SK-N-SH (cell line): ENCODE data around the gene MUSTN1.

Experiments used
- CTCF ChIP-seq: fragments of 200-600 bp; sonication (generic); IDR thresholded peaks from 2 replicates; pipeline ENCODE4 v1.6.1; 2017; ENCODE audit warnings: antibody characterized with exemption, mild to moderate bottlenecking, moderate library complexity
- POLR2AphosphoS5 ChIP-seq: IDR thresholded peaks from 2 replicates; pipeline ENCODE4 v1.6.1; 2012; ENCODE audit warnings: low read depth, low read length
- USF2 ChIP-seq: fragments of 150-350 bp; IDR thresholded peaks from 2 replicates; pipeline ENCODE4 v1.6.1; 2017; ENCODE audit warnings: antibody characterized with exemption, low read length, low read depth, borderline replicate concordance

GRCh38 chr3:52788890-52789745, 45.7 kb downstream of the MUSTN1 start:
- TF ChIP-seq USF2 (no peak), POLR2AphosphoS5 (no peak), CTCF (no peak)
